Measurements from ENCODE around the gene RIPOR2. TPM values are rescaled to one million over a fixed set of nuclear protein-coding genes. Genes with fewer than 3 reads are reported as not detected.
"Not testable (repeated sequence)": the region's sequence is repeated elsewhere in the genome, so short reads cannot be mapped to it uniquely, and the experiment has no call there.

The RIPOR2 gene
- total RNA-seq, 1 donor, result 0.72 TPM

DNA sequence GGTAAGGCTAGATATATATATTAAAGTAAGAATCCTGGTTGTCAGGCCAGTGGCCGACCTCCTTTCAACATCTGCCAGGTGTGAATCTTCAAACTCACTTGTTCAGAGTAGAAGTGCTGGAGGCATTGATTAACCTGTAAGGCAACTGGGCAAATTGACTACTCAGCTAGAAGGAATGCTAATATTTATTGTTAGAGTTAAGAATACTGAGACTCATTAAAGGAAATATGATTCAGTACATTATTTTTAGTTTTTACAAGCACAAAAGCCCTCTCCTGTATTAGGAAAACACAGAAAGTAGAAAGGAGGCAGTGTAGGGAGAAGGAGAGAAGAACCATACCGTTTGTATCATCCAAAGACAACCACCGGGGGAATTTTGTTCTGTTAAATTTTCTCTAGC, 53.5 kb downstream of the RIPOR2 start:
- H3K4me3 ChIP-seq (ENCODE audit: low read depth, low read length), result no peak overlapping the region
- no peak for DNase-seq (ENCODE audit: low read depth)
- TF ChIP-seq, protein P1, sequence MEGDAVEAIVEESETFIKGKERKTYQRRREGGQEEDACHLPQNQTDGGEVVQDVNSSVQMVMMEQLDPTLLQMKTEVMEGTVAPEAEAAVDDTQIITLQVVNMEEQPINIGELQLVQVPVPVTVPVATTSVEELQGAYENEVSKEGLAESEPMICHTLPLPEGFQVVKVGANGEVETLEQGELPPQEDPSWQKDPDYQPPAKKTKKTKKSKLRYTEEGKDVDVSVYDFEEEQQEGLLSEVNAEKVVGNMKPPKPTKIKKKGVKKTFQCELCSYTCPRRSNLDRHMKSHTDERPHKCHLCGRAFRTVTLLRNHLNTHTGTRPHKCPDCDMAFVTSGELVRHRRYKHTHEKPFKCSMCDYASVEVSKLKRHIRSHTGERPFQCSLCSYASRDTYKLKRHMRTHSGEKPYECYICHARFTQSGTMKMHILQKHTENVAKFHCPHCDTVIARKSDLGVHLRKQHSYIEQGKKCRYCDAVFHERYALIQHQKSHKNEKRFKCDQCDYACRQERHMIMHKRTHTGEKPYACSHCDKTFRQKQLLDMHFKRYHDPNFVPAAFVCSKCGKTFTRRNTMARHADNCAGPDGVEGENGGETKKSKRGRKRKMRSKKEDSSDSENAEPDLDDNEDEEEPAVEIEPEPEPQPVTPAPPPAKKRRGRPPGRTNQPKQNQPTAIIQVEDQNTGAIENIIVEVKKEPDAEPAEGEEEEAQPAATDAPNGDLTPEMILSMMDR (IDR thresholded peaks at IDR 0.05; ENCODE audit: insufficient read depth, low read length), result no peak

DNA sequence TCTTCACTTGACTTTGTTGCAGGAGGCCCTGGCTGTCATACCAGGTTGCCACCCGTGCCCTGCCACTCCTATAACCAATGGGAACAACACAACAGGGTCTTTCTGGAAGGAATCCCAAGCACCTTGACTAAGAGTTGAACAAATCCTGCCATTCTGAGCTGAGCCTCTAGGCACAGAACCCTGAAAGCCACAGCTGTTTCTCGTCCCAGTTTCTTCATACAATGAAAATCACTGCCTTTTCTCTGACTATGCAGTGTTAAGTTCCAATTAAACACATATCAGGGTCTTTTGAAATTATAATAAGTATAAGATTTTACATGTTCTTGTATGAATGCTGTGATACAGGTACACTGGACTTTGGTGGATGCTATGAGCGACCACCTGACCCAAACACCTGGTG, 54.4 kb downstream of the RIPOR2 start:
- no peak overlapping the region for H3K4me3 ChIP-seq (ENCODE audit: low read depth, low read length)
- TF ChIP-seq, protein P1 (IDR thresholded peaks at IDR 0.05; ENCODE audit: insufficient read depth, low read length), result no peak
- no peak for DNase-seq (ENCODE audit: low read depth)

DNA sequence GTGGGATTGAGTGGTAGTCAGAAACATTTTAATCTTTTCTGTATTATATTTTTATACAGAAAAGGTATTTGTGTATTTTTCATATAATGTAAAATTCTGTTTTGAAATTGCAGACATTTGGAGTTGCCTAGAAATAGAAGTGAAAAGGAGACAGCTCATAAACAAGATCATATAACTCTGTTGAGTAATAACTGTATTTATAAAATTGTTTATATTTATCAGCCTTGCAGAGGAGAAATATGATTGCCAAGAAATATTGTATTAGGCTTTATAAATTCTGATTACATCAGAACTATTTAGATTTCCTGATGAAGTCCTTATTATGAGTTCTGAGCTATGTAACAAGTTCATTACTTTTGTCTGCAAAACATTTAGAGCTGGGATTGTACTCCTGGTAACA, 55.3 kb downstream of the RIPOR2 start:
- no peak for DNase-seq (ENCODE audit: low read depth)
- TF ChIP-seq, protein P1 (IDR thresholded peaks at IDR 0.05; ENCODE audit: insufficient read depth, low read length), result no peak
- no peak overlapping the region for H3K4me3 ChIP-seq (ENCODE audit: low read depth, low read length)

DNA sequence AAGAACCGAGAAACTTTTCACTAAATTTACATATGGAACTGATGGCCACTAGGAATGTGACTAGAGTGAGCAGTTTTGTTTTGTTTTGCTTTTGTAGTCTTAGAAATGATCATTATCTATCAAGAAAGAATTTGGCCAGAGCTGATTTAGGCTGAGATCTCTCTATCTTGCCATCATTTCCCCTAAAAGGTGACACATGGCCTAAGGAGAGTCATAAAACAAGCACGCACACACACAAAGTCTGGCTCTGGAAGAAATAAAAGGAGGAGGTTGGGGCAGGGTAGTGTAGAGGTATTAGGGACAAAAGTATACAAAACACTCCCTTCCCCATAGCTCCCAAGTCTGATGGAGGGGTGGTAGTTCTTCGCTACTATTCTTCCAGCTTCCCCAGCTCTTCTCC, 56.4 kb downstream of the RIPOR2 start:
- no peak for DNase-seq (ENCODE audit: low read depth)
- no peak overlapping the region for H3K4me3 ChIP-seq (ENCODE audit: low read depth, low read length)
- TF ChIP-seq, protein P1 (IDR thresholded peaks at IDR 0.05; ENCODE audit: insufficient read depth, low read length), result no peak

DNA sequence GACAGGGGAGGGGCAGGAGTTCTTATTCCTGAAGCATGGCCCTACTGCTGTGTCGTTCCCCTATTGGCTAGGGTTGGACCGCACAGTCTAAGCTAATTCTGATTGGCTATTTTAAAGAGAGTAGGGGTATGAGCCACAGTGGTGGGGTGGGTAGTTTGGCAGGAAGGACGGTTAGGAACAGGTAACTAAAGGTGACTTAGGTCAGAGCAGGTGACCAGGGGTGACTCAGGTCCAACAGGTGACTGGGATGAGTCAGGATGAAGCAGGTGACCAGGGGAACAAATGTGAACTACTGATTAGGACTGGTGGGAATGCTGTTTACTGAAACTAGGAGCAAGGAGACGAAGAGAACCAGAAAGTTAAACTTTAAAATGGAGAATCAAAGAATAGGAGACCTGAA, 58.0 kb downstream of the RIPOR2 start:
- not testable (repeated sequence) for H3K4me3 ChIP-seq (ENCODE audit: low read depth, low read length); DNase-seq (ENCODE audit: low read depth)

DNA sequence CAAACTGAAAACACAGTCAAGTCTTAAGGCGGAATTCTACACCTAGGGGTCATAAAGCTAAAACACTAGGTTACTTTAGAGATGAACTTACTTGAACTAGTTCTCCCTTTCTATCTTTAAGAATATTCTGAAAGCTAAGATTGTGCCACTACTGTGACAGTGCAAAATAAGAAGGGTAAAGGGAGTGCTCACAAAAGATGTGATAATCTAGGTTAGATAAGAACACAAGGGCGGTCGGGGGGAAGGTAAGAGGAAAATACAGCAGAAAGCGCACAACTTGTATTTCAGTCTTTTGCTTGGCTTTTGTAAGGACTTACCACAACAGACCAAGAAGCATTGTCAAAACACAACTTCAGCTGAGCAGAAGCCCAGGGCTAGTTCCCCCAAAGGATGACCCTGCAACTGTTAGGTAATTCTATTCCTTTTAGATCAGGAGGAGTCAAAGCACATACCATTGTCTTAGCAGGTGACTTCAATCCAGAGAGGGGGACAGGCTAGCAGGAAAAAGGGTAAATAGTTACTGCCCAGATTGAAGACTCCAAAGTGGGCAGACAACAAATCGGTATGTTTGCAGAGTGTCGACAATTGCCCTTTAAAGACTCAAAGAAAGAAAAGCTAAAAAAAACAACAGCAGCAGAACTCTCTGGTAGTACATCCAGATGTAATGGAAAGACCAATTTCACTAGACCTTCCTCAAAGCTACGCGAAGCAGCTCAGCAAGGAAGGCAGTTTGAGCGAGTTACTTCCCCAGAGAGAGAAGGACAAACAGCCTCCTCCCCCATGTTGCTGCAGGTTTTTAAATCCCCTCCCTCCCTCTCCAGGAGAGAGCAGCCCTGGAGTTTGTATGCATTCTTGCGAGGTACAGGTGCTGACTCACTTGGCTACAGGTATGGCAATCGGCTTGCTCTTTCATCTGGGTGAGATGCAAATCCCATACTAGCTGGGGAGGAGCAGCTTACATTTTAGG, 59.0 kb downstream of the RIPOR2 start:
- TF ChIP-seq, protein P1 (IDR thresholded peaks at IDR 0.05; ENCODE audit: insufficient read depth, low read length), result no peak
- no peak for DNase-seq (ENCODE audit: low read depth)
- H3K4me3 ChIP-seq (ENCODE audit: low read depth, low read length), result no peak overlapping the region

DNA sequence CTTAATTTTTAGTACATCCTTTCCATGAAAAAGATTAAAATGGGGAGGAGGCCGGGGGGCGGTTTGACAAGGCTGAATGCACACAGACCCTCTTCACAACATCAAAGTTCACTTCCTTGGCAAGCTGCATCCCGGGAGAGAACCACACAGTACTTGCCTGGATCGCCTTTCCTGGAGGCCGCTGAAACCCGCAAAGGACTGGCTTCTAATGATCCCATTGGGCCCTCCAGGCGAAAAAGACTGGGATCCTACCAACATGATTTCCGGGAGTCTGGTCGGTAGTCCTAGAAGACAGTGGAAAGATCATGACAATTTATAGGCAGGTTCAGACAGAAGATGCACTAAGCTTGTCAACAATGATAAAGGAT, 60.2 kb downstream of the RIPOR2 start:
- no peak overlapping the region for H3K4me3 ChIP-seq (ENCODE audit: low read depth, low read length)
- TF ChIP-seq, protein P1 (IDR thresholded peaks at IDR 0.05; ENCODE audit: insufficient read depth, low read length), result no peak
- no peak for DNase-seq (ENCODE audit: low read depth)
